ENCODE results near the gene ZDHHC17. TPM values are rescaled to one million over a fixed set of nuclear protein-coding genes. Genes with fewer than 3 reads are reported as not detected.

The ZDHHC17 gene
- total RNA-seq, 1 experiment from 2014 or later: 25.3 TPM

DNA sequence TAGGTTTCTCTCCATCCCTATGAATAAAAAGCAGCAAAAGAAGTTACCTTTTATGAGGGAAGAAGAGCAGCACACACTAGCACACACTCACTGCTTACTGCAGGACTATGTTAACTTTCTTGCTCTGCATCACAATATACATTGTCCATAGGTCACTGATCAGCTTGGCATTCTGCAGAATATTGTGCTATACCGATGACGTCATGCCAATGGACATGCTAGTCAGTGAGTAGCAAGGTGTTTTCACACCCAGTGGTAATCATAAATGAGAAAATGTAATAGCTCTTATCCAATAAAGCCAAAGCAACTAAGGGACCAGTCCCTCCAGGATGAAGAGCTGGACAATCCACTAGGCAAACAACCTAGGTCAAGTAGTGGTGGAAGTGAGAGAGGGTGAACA, 16.7 kb upstream of the ZDHHC17 start:
- ChIA-PET POLR2A (no interaction called here), RAD21 (ENCODE audit: low non-redundant PET in 1 of 2, low total read pairs in 2 of 2, uncharacterized antibody in 2 of 2, unreplicated experiment in 2 of 2) (no interaction called here)

More for the DNA sequence above, 16.7 kb upstream of the ZDHHC17 start:
- TF ChIP-seq RAD21 (IDR thresholded peaks at IDR 0.05; ENCODE audit: low read depth): no peak
- TF ChIP-seq, protein P1, sequence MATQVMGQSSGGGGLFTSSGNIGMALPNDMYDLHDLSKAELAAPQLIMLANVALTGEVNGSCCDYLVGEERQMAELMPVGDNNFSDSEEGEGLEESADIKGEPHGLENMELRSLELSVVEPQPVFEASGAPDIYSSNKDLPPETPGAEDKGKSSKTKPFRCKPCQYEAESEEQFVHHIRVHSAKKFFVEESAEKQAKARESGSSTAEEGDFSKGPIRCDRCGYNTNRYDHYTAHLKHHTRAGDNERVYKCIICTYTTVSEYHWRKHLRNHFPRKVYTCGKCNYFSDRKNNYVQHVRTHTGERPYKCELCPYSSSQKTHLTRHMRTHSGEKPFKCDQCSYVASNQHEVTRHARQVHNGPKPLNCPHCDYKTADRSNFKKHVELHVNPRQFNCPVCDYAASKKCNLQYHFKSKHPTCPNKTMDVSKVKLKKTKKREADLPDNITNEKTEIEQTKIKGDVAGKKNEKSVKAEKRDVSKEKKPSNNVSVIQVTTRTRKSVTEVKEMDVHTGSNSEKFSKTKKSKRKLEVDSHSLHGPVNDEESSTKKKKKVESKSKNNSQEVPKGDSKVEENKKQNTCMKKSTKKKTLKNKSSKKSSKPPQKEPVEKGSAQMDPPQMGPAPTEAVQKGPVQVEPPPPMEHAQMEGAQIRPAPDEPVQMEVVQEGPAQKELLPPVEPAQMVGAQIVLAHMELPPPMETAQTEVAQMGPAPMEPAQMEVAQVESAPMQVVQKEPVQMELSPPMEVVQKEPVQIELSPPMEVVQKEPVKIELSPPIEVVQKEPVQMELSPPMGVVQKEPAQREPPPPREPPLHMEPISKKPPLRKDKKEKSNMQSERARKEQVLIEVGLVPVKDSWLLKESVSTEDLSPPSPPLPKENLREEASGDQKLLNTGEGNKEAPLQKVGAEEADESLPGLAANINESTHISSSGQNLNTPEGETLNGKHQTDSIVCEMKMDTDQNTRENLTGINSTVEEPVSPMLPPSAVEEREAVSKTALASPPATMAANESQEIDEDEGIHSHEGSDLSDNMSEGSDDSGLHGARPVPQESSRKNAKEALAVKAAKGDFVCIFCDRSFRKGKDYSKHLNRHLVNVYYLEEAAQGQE (IDR thresholded peaks at IDR 0.05; ENCODE audit: low read depth): no peak
- TF ChIP-seq SIN3A (IDR thresholded peaks at IDR 0.05; ENCODE audit: low read depth): no peak
- no peak for TF ChIP-seq POLR2A (IDR thresholded peaks at IDR 0.05; ENCODE audit: borderline replicate concordance, extremely low read depth, insufficient read depth, insufficient read length)
- TF ChIP-seq CBX3 (IDR thresholded peaks at IDR 0.05; ENCODE audit: low read depth): no peak
- TF ChIP-seq SRF (IDR thresholded peaks at IDR 0.05; ENCODE audit: low read depth): no peak
- TF ChIP-seq, protein P2, sequence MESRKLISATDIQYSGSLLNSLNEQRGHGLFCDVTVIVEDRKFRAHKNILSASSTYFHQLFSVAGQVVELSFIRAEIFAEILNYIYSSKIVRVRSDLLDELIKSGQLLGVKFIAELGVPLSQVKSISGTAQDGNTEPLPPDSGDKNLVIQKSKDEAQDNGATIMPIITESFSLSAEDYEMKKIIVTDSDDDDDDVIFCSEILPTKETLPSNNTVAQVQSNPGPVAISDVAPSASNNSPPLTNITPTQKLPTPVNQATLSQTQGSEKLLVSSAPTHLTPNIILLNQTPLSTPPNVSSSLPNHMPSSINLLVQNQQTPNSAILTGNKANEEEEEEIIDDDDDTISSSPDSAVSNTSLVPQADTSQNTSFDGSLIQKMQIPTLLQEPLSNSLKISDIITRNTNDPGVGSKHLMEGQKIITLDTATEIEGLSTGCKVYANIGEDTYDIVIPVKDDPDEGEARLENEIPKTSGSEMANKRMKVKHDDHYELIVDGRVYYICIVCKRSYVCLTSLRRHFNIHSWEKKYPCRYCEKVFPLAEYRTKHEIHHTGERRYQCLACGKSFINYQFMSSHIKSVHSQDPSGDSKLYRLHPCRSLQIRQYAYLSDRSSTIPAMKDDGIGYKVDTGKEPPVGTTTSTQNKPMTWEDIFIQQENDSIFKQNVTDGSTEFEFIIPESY (IDR thresholded peaks at IDR 0.05; ENCODE audit: extremely low read depth, insufficient replicate concordance, low read length): no peak
- no peak for TF ChIP-seq YY1 (IDR thresholded peaks at IDR 0.05; ENCODE audit: extremely low read depth, insufficient replicate concordance, low read depth, low read length)
- TF ChIP-seq, protein P3, sequence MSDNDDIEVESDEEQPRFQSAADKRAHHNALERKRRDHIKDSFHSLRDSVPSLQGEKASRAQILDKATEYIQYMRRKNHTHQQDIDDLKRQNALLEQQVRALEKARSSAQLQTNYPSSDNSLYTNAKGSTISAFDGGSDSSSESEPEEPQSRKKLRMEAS (IDR thresholded peaks at IDR 0.05): no peak
- TF ChIP-seq POLR2AphosphoS5 (IDR thresholded peaks at IDR 0.05; ENCODE audit: low read depth, low read length): no peak
- no peak for TF ChIP-seq FOSL1 (IDR thresholded peaks at IDR 0.05; ENCODE audit: low read depth)
- no peak for TF ChIP-seq EGR1 (IDR thresholded peaks at IDR 0.05; ENCODE audit: low read depth)
- H3K4me1 ChIP-seq (ENCODE audit: control insufficient read depth in 1 of 2, insufficient read depth in 2 of 2, low read length in 2 of 2): no peaks in the 10 kb centered on the region
- ATAC-seq (no peak), DNase-seq (ENCODE audit: low read depth, low spot score) (no peak)
- no peaks in the 10 kb centered on the region for H4K20me1 ChIP-seq (ENCODE audit: insufficient read depth)
- H3K79me2 ChIP-seq (ENCODE audit: insufficient read depth, low read length): no peaks in the 10 kb centered on the region
- no peaks in the 10 kb centered on the region for H3K36me3 ChIP-seq (ENCODE audit: control insufficient read depth in 1 of 2, insufficient read depth in 2 of 2, low read length in 2 of 2)
- no TSS peak for BruUV-seq (replicated peaks)
- H3K4me2 ChIP-seq (ENCODE audit: low read length): no peak overlapping the region
- no peak overlapping the region for H3K9ac ChIP-seq (ENCODE audit: low read length)
- H2AFZ ChIP-seq (ENCODE audit: low read depth, low read length, poor library complexity, severe bottlenecking): no peak overlapping the region
- no peak overlapping the region for H3K27ac ChIP-seq (ENCODE audit: low read depth, low read length)
- intact Hi-C loops (cut with micrococcal nuclease): no loop called here
- H3K27me3 ChIP-seq (ENCODE audit: insufficient read depth, low read length): no peaks in the 10 kb centered on the region
- CTCF ChIA-PET: no interaction called here
- no peak overlapping the region for H3K4me3 ChIP-seq (replicated peaks in 1 of 2; ENCODE audit: low read depth in 1 of 2, low read length in 2 of 2)
- no peaks in the 10 kb centered on the region for H3K9me3 ChIP-seq (ENCODE audit: control insufficient read depth in 1 of 2, insufficient read depth in 1 of 2, low read depth in 1 of 2, low read length in 2 of 2)
- H3K9me2 ChIP-seq (ENCODE audit: insufficient read depth): no peaks in the 10 kb centered on the region

All from HCT116 (cell line).